ENCODE data around the gene C1QTNF7. TPM values are rescaled to one million over a fixed set of nuclear protein-coding genes. Genes with fewer than 3 reads are reported as not detected.

C1QTNF7 gene
- total RNA-seq, 1 experiment from 2014 or later, result 0.04 TPM

GRCh38 chr4:15427161-15427560 is 672 bp upstream of the C1QTNF7 start:
- ChIA-PET POLR2A (no interaction called here), CTCF (no interaction called here)
- TF ChIP-seq NFYB (CRISPR knock-in tag; conservative IDR thresholded peaks at IDR 0.05; ENCODE audit: low read depth) (no peak), MAX (CRISPR knock-in tag; IDR thresholded peaks at IDR 0.05) (no peak), ZMAT4 (CRISPR knock-in tag; IDR thresholded peaks at IDR 0.05) (no peak), USF1 (CRISPR knock-in tag; IDR thresholded peaks at IDR 0.05) (no peak), ZNF423 (CRISPR knock-in tag; IDR thresholded peaks at IDR 0.05) (no peak), ATF1 (CRISPR knock-in tag; IDR thresholded peaks at IDR 0.05) (no peak), E2F1 (CRISPR knock-in tag; IDR thresholded peaks at IDR 0.05) (no peak), ZNF317 (CRISPR knock-in tag; IDR thresholded peaks at IDR 0.05; ENCODE audit: borderline replicate concordance, low read depth) (no peak), JUN (CRISPR knock-in tag; IDR thresholded peaks at IDR 0.05) (no peak), ZNF219 (CRISPR knock-in tag; IDR thresholded peaks at IDR 0.05; ENCODE audit: borderline replicate concordance) (no peak), ESRRA (CRISPR knock-in tag; IDR thresholded peaks at IDR 0.05; ENCODE audit: borderline replicate concordance) (no peak), HMGXB4 (CRISPR knock-in tag; IDR thresholded peaks at IDR 0.05) (no peak), ZNF671 (CRISPR knock-in tag; IDR thresholded peaks at IDR 0.05) (no peak), ATF6 (CRISPR knock-in tag; IDR thresholded peaks at IDR 0.05) (no peak), ZNF232 (CRISPR knock-in tag; IDR thresholded peaks at IDR 0.05) (no peak)
- no peak overlapping the region for H3K4me3 Mint-ChIP-seq
- DNase-seq (ENCODE audit: low spot score) (no peak), ATAC-seq (no peak)
- H3K27me3 Mint-ChIP-seq (ENCODE audit: low read depth), result no peaks in the 10 kb centered on the region
- H3K9me3 Mint-ChIP-seq, result peaks cover 6% of the 10 kb centered on the region; the same call in 1 of the 2 replicates
- no peak overlapping the region for H3K27ac Mint-ChIP-seq
- H3K36me3 Mint-ChIP-seq, result no peaks in the 10 kb centered on the region
- no peaks in the 10 kb centered on the region for H3K4me1 Mint-ChIP-seq

GRCh38 chr4:15428611-15429010 is 778 bp downstream of the C1QTNF7 start:
- H3K9me3 Mint-ChIP-seq, result peaks cover 10% of the 10 kb centered on the region
- H3K36me3 Mint-ChIP-seq, result no peaks in the 10 kb centered on the region
- H3K4me3 Mint-ChIP-seq, result no peak overlapping the region
- no peak for DNase-seq (ENCODE audit: low spot score)
- CTCF ChIA-PET, result no interaction called here
- TF ChIP-seq PREB (CRISPR knock-in tag; IDR thresholded peaks at IDR 0.05; ENCODE audit: borderline replicate concordance), result no peak
- no peaks in the 10 kb centered on the region for H3K4me1 Mint-ChIP-seq
- no peak overlapping the region for H3K27ac Mint-ChIP-seq
- POLR2A ChIA-PET, result no interaction called here
- H3K27me3 Mint-ChIP-seq (ENCODE audit: low read depth), result no peaks in the 10 kb centered on the region
- ATAC-seq, result no peak

All from WTC11 (cell line).